PFSK-1 (cell line): ENCODE data around the gene SHC4.

ENCODE experiments used
- FOXP2 ChIP-seq: optimal IDR thresholded peaks from 2 replicates; pipeline ENCODE3; 2011; ENCODE audit warnings: borderline replicate concordance, control low read depth, inconsistent platforms; ENCODE audit not compliant: insufficient read depth; ENCODE audit errors: extremely low read length, extremely low read depth
- POLR2AphosphoS5 ChIP-seq: IDR thresholded peaks from 2 replicates; pipeline ENCODE4 v1.6.1; 2012; ENCODE audit warnings: low read depth, mild to moderate bottlenecking, control low read depth, low read length, moderate library complexity
- REST ChIP-seq, 2 experiments: IDR thresholded peaks; 2 replicates each; pipeline versions ENCODE4 v1.6.1 to v1.8.0; 2011 to 2012; ENCODE audit warnings: low read depth in 2 of 2, low read length in 2 of 2, control low read depth in 1 of 2, inconsistent platforms in 1 of 2, mild to moderate bottlenecking in 1 of 2, moderate library complexity in 1 of 2; ENCODE audit not compliant: insufficient read depth in 1 of 2
- SIN3A ChIP-seq: IDR thresholded peaks from 2 replicates; pipeline ENCODE4 v1.6.1; 2012; ENCODE audit warnings: mild to moderate bottlenecking, low read length, moderate library complexity, borderline replicate concordance; ENCODE audit not compliant: insufficient read depth

- TF ChIP-seq POLR2AphosphoS5 = peak; percentile 30; the same call in 1 of the 2 replicates
- TF ChIP-seq SIN3A = no peak
- no peak for TF ChIP-seq REST (IDR thresholded peaks at IDR 0.05; ENCODE audit: insufficient read depth in 1 of 2, low read depth in 2 of 2, low read length in 2 of 2)
- no peak for TF ChIP-seq FOXP2
Measured at GRCh38 chr15:48855501-48856440, 107.9 kb downstream of the SHC4 start.
